CD4-positive, alpha-beta T cell (primary cell): ENCODE data around the gene GALC. TPM values are rescaled to one million over a fixed set of nuclear protein-coding genes. Genes with fewer than 3 reads are reported as not detected.

Experiments
- ATAC-seq: fragments of 200-7000 bp; cut with Tn5 transposase; one replicate; pipeline ENCODE4 v1.10.0; 2022; ENCODE audit warnings: mild to moderate bottlenecking; ENCODE audit not compliant: poor library complexity
- CTCF ChIA-PET: fragments of 350-600 bp; sonication (Branson Sonifier 250); formaldehyde crosslinking; loops from one replicate; lab custom pipeline; 2021; ENCODE audit warnings: antibody characterized with exemption, inconsistent platforms; lab: Charles Lee
- POLR2A ChIA-PET: fragments of 350-600 bp; sonication (Branson Sonifier 250); formaldehyde crosslinking; loops from one replicate; lab custom pipeline; 2021; ENCODE audit warnings: antibody characterized with exemption, inconsistent platforms; lab: Charles Lee
- DNase-seq, 14 experiments: peaks; one replicate each; pipeline ENCODE4 v3.0.0-alpha.2; 2013 to 2020; ENCODE audit warnings: mixed read lengths in 2 of 14
- H3K27ac ChIP-seq, 2 donors: one replicate each; pipeline versions ENCODE4 v1.5.1 to v1.7.0; 2013; ENCODE audit warnings: low read length in 2 of 2, low read depth in 1 of 2, mild to moderate bottlenecking in 1 of 2
- H3K27me3 ChIP-seq, 2 experiments: 1 replicate in 1 of 2; 2 replicates in 1 of 2; pipeline versions ENCODE4 v1.6.1 to v1.7.0; 2013; ENCODE audit warnings: low read length in 2 of 2, control low read depth in 1 of 2, mild to moderate bottlenecking in 1 of 2, moderate library complexity in 1 of 2; ENCODE audit not compliant: insufficient read depth in 2 of 2, control insufficient read depth in 1 of 2
- H3K36me3 ChIP-seq: one replicate; pipeline ENCODE4 v1.6.1; 2013; ENCODE audit warnings: low read length, control low read depth; ENCODE audit not compliant: insufficient read depth
- H3K4me1 ChIP-seq: one replicate; pipeline ENCODE4 v1.6.1; 2013; ENCODE audit warnings: low read length, control low read depth; ENCODE audit not compliant: insufficient read depth
- H3K4me3 ChIP-seq: one replicate; pipeline ENCODE4 v1.5.1; 2013; ENCODE audit warnings: mild to moderate bottlenecking, low read length, moderate library complexity
- H3K9me3 ChIP-seq, 2 experiments: 1 replicate in 1 of 2; 2 replicates in 1 of 2; pipeline versions ENCODE4 v1.6.1 to v1.7.0; 2013; ENCODE audit warnings: low read length in 2 of 2, mild to moderate bottlenecking in 2 of 2, control low read depth in 1 of 2, moderate library complexity in 1 of 2; ENCODE audit not compliant: control insufficient read depth in 1 of 2, insufficient read depth in 1 of 2
- H3K27ac Mint-ChIP-seq: one replicate; pipeline ENCODE4 v1.8.0; 2020; ENCODE audit warnings: mixed read lengths
- H3K27me3 Mint-ChIP-seq: one replicate; pipeline ENCODE4 v1.8.0; 2021; ENCODE audit warnings: mixed read lengths
- H3K36me3 Mint-ChIP-seq: one replicate; pipeline ENCODE4 v1.8.0; 2021; ENCODE audit warnings: low read depth, mixed read lengths
- H3K4me1 Mint-ChIP-seq: one replicate; pipeline ENCODE4 v1.8.0; 2021; ENCODE audit warnings: low read depth, mixed read lengths
- H3K4me3 Mint-ChIP-seq: one replicate; pipeline ENCODE4 v1.8.0; 2020; ENCODE audit warnings: mild to moderate bottlenecking, mixed read lengths
- H3K9me3 Mint-ChIP-seq: one replicate; pipeline ENCODE4 v1.8.0; 2020; ENCODE audit warnings: mixed read lengths
- intact Hi-C, 2 experiments: fragments of 100-400 bp; cut with DNase I in 1 of 2; cut with micrococcal nuclease in 1 of 2; formaldehyde crosslinking; loops; one replicate each; pipeline versions ENCODE4 v1.15.1 to v1.9.0; 2023 to 2025; cut with DNase I, micrococcal nuclease
- total RNA-seq, 174 experiments: library from RNA in 2 of 174; stranded (reverse) in 2 of 174; gene quantifications; one replicate each; pipeline ENCODE4 v1.2.3 and lab custom pipeline; 2021 to 2026
- TF ChIP-seq, protein P1 (sequence below): fragments of 200-600 bp; IDR thresholded peaks from one replicate; pipeline ENCODE4 v1.8.0; 2022; ENCODE audit warnings: antibody characterized with exemption, mild to moderate bottlenecking

The GALC gene
- total RNA-seq, 2 experiments from 2014 or later = 14.7 to 14.9 TPM

GRCh38 chr14:87994974-87995373 lies 2.0 kb upstream of the GALC start:
- POLR2A ChIA-PET = interaction anchor here (1.1 to 5.6 kb wide), 3 partner anchors 9 to 43 kb away, joined by 3 to 245 read pairs (median 16); partner anchors contain the start of gene GPR65
- TF ChIP-seq, protein P1, sequence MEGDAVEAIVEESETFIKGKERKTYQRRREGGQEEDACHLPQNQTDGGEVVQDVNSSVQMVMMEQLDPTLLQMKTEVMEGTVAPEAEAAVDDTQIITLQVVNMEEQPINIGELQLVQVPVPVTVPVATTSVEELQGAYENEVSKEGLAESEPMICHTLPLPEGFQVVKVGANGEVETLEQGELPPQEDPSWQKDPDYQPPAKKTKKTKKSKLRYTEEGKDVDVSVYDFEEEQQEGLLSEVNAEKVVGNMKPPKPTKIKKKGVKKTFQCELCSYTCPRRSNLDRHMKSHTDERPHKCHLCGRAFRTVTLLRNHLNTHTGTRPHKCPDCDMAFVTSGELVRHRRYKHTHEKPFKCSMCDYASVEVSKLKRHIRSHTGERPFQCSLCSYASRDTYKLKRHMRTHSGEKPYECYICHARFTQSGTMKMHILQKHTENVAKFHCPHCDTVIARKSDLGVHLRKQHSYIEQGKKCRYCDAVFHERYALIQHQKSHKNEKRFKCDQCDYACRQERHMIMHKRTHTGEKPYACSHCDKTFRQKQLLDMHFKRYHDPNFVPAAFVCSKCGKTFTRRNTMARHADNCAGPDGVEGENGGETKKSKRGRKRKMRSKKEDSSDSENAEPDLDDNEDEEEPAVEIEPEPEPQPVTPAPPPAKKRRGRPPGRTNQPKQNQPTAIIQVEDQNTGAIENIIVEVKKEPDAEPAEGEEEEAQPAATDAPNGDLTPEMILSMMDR = no peak
- H3K27me3 ChIP-seq = no peaks in the 10 kb centered on the region
- Mint-ChIP-seq H3K36me3 (no peaks in the 10 kb centered on the region), H3K4me1 (peaks cover 60% of the 10 kb centered on the region), H3K9me3 (no peaks in the 10 kb centered on the region), H3K27me3 (no peaks in the 10 kb centered on the region), H3K27ac (peak overlapping the region; percentile 99), H3K4me3 (peak overlapping the region; percentile 92)
- H3K9me3 ChIP-seq = no peaks in the 10 kb centered on the region
- H3K4me1 ChIP-seq = peaks cover 41% of the 10 kb centered on the region
- intact Hi-C loops = loop anchor here in 1 of 2 experiments (5.0 kb wide), 2 partner anchors 48 to 172 kb away; no protein-coding TSS in a partner anchor
- DNase-seq = peak in 3 of 14 experiments; percentile 69 to 85 (median 76)
- ATAC-seq = no peak
- CTCF ChIA-PET = interaction anchor here (1.2 to 1.3 kb wide), 2 partner anchors 11 to 19 kb away, joined by 3 read pairs; no protein-coding TSS in a partner anchor
- H3K27ac ChIP-seq = peak overlapping the region; percentile 88 to 95
- no peak overlapping the region for H3K4me3 ChIP-seq
- no peaks in the 10 kb centered on the region for H3K36me3 ChIP-seq

GRCh38 chr14:87992346-87992717 lies 650 bp downstream of the GALC start:
- no peaks in the 10 kb centered on the region for H3K9me3 Mint-ChIP-seq
- peak in 1 of 14 experiments; percentile 7 for DNase-seq
- intact Hi-C loops = loop anchor here in 1 of 2 experiments (5.0 kb wide), 2 partner anchors 45 to 175 kb away; no protein-coding TSS in a partner anchor

DNA sequence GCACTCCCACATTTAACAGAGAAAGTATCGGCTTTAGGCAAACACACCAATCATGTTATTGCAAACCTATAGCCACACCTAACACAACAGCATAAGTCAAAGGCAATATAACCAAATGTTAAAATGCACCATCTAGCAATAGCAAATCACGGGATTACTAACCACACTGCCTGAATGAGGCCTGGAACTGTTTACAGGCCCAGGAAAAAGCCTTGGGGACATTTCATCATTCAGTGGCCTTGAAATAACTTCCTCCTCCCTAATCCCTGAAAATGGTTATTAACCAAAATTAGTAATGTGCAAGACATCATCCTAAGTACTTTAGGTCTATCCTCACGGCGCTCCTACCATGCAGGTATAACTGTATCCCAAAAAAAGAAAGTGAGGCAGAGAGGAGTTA lies 2.3 kb downstream of the GALC start:
- TF ChIP-seq, protein P1 = no peak
- Mint-ChIP-seq H3K27me3 (no peaks in the 10 kb centered on the region), H3K4me1 (peaks cover 75% of the 10 kb centered on the region), H3K36me3 (peaks cover 18% of the 10 kb centered on the region), H3K4me3 (peak overlapping the region; percentile 25), H3K9me3 (no peaks in the 10 kb centered on the region), H3K27ac (peak overlapping the region; percentile 4)
- ChIA-PET CTCF (no interaction called here), POLR2A (no interaction called here)
- no peak overlapping the region for H3K27ac ChIP-seq
- no peak for ATAC-seq
- H3K4me1 ChIP-seq = peaks cover 35% of the 10 kb centered on the region
- no peak overlapping the region for H3K4me3 ChIP-seq
- H3K36me3 ChIP-seq = peaks cover 8% of the 10 kb centered on the region
- H3K27me3 ChIP-seq = no peaks in the 10 kb centered on the region
- intact Hi-C loops = loop anchor here in 1 of 2 experiments (5.0 kb wide), 2 partner anchors 43 to 177 kb away; no protein-coding TSS in a partner anchor
- no peak for DNase-seq
- no peaks in the 10 kb centered on the region for H3K9me3 ChIP-seq

More at GRCh38 chr14:87992346-87992717, 650 bp downstream of the GALC start:
- H3K27ac ChIP-seq = peak overlapping the region; percentile 88 to 95
- peak overlapping the region; percentile 66 for H3K4me3 ChIP-seq
- peak overlapping the region; percentile 99 for H3K27ac Mint-ChIP-seq
- H3K36me3 Mint-ChIP-seq = peaks cover 2% of the 10 kb centered on the region
- H3K4me1 ChIP-seq = peaks cover 41% of the 10 kb centered on the region
- POLR2A ChIA-PET = interaction anchor here (0.7 to 5.6 kb wide), 17 partner anchors 9 to 177 kb away, joined by 3 to 245 read pairs (median 7); partner anchors contain the start of gene GPR65
- no peaks in the 10 kb centered on the region for H3K27me3 ChIP-seq
- TF ChIP-seq, protein P1 = no peak
- peaks cover 76% of the 10 kb centered on the region for H3K4me1 Mint-ChIP-seq
- CTCF ChIA-PET = interaction anchor here (2.7 kb wide), 1 partner anchor 22 kb away, joined by 9 read pairs; no protein-coding TSS in a partner anchor
- no peaks in the 10 kb centered on the region for H3K27me3 Mint-ChIP-seq
- H3K9me3 ChIP-seq = no peaks in the 10 kb centered on the region
- H3K36me3 ChIP-seq = no peaks in the 10 kb centered on the region
- peak overlapping the region; percentile 92 for H3K4me3 Mint-ChIP-seq
- ATAC-seq = no peak
